Fibroblast of upper back skin (primary cell): Measurements from ENCODE around the gene CTNNA3.

Experiments used
- DNase-seq: peaks from one replicate; pipeline ENCODE4 v3.0.0-alpha.2; 2013

Gene CTNNA3

DNA sequence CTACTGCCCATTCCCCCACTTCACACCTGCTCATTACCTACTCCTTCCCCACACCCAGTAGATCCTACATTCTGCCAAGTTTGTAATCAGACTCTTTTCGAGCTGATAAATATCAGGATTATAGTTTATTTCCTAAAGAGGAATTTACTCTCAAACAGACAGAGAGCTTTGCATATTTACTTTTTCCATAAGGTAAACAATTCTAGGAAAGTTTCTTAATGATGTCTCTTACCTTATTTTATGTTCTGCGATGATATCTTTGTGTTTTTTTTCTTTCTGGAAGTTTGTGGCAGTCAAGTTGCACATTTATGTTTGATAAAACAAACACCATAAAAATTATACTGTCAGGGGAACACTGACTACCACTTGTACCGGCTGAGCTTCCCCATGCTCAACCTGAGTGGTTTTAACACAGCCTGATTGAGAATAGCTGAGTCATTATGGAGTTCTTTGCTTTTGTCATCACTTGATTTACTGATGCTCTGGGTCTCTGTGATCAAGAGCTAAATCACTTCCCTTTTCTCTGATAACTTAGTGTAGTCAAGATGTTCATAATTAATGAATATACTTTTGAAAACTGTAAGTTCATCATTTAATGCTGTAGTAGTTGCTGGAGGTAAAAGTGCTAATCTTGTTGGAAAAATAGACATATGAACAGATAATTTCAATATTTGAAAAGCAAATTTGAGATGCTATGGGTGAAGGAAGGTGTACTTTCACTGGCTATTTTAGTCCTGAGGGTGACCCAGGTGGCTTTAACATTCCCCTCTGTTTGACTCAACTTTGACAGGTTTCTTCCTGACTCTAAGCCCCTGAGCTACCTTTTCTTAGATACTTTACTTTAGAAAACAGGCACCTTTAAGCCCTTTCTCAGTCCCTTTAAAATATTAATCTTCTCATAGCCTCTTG is 1804.7 kb downstream of the CTNNA3 start:
- no peak for DNase-seq

DNA sequence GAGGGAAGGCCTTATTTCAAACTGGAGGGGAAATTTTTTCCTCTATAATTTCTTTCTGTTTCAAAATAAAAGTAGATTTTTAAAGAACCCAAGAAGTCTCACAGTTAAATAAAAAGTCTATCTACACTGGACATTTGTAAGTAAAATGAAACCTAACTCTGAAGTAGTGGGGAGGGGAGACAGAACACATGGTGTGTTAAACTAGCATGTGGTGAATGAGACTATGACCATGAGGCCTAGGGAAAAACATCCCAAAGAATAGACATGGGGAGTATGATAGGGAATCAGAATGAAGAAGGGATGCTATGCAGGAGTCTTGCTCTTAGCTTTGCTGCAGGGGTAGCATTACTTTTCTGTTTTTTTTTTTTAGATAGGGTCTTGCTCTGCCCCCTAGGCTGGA is 1831.5 kb downstream of the CTNNA3 start:
- no peak for DNase-seq

DNA sequence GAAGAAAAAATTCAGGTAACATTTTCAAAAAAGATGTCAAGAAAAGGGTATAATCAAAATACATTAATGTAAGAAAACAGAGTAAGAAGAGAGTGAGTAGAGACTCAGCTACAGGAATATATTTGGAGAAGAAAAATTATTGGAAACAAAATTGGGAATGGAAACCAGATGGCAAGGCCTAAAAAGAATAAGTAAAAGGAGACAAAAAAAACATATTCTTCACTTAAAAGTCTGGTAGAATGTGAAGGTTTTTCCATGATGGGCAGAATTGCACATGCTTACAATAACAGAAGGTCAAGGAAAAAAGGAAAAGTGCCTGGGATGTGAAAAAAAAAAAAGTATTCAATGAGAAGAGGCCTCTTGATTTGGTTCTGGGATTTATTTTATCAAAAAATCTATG is 1832.0 kb downstream of the CTNNA3 start:
- no peak for DNase-seq
